Activated effector memory CD4-positive, alpha-beta T cell treated with Interleukin-2 at 50 U/mL for 16 hours (primary cell): ENCODE measurements around the gene CHRNB2.

Experiments used
- DNase-seq: peaks from one replicate; pipeline ENCODE4 v3.0.0-alpha.2; 2020

Gene CHRNB2

DNA sequence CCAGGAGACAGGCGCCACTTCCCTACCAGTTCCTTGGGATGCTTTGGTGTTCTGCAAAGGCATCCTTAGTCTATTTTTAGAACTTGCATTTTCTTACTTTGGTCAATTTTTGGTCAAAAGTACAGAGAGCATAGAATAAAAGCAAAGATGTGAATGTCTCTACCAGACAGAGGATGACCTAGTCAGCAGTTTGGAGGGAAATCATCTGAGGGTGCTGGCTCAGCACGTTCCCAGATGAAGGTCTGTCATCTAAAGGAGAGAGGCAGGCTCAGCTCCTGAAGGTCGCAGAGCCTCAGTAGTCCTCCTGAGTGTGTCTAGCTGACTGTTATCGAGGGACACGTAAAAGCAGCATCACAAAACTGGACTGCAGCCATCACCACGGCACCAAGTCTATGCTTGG, 15.3 kb downstream of the CHRNB2 start:
- no peak for DNase-seq

GRCh38 chr1:154583773-154584172, 16.2 kb downstream of the CHRNB2 start:
- DNase-seq: no peak

DNA sequence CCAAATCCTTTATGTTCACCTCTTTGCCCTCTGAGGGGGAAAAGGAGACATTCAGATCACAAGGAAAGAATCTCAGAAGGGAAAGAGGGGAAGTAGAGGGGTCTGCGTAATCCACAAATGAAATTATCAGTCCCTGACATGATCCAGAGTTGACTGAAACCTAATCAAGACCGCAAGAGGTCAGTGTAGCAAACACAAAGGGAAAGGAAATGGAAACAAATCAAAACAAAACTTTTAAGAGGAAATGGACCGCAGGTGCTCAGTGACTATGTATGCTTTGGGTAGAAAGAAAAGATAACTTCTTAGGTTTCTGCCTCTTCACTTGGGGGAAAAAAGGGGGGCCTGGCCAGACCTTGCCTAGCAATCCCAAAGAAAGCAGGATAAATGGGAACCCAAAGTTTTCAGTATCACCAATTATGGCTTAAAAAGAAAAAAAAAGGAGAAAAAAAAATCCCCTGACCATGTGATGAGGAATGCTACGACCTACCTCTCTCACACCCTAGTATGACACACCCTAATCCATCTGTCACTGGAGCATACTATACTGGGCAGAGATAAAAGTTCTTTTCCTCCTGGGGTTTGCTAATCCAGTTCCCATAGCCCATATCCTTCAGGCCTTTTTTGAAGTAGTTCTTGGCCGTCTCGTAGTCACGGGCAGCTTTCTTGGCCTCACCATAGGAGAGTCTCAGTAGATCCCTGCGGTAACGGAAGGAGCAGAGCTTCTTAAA, 16.9 kb downstream of the CHRNB2 start:
- no peak for DNase-seq

- DNase-seq: no peak
These were observed 18.7 kb downstream of the CHRNB2 start for GRCh38 chr1:154586231-154586630.

DNA sequence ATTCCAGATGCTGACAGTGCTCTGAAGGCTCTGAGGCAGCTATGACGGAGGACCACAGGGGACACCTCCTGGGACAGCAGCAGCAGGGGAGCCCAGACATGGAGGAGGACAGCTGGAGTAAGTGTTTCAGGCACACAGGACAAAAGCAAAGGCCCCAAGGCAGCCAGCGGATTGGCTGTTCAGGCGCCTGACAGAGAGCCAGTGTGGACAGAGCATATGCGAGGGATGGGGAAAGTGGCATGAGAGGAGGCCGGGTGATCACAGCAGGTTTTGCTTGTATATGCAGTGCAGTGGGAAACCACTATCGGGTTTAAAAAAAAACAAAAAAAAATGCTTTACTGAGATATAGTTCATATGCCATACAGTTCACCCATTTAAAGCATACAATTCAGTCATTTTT, 19.1 kb downstream of the CHRNB2 start:
- no peak for DNase-seq

DNA sequence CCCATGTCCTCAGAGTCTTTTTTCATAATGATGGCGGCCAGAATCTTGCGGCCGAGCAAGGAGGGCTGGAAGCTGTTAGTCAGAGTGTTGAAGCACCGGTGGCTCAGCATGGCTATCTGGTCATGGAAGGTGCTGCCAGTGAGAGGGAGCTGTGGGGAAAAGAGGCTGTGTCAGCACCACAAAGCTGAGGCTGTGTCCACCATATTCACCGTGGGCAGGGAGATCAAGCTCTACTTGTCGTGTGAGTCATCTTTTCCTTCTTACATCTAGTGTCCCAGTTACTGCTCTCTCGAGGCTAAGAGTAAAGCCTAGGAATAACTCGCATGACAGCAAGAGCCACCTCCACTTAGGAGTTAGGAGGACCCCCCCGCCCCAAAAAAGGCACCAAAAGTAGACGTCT, 22.2 kb downstream of the CHRNB2 start:
- no peak for DNase-seq

DNA sequence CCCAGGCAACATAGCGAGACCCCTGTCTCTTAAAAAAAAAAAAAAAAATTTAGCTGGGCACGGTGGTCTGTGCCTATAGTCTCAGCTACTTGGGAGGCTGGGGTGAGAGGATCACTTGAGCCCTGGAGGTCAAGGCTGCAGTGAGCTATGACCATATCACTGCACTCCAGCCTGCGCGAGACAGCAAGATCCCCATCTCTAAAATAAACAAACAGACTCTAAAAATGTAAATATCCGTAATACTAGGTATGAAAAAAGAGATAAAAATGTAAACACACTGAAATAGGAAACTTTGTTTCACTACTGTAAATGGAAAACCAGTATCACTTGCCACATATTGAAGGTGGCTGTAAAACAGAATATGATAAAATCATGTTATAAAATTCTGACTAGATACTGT, 23.2 kb downstream of the CHRNB2 start:
- no peak for DNase-seq

DNA sequence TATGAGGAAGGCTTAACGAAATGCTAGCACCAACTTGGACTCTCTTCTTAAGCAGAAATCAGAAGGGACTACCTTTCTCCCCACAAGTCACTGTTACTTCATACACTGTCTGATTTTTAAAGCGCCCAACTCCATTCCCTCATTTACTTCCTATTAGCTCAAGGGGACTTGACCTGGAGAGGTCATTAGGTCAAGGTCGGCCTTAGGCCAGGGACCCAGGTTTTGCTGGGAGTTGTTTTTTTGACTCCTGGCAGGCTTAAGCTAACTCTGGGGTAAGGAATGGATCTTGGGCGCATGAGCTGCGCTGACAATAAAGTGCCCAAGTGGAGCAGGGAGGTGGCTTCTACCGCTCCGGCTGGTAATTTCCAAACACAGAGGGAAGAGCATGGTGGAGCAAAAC, 23.6 kb downstream of the CHRNB2 start:
- DNase-seq: no peak

- DNase-seq: no peak
These were observed 25.8 kb downstream of the CHRNB2 start for GRCh38 chr1:154593390-154593789.

DNA sequence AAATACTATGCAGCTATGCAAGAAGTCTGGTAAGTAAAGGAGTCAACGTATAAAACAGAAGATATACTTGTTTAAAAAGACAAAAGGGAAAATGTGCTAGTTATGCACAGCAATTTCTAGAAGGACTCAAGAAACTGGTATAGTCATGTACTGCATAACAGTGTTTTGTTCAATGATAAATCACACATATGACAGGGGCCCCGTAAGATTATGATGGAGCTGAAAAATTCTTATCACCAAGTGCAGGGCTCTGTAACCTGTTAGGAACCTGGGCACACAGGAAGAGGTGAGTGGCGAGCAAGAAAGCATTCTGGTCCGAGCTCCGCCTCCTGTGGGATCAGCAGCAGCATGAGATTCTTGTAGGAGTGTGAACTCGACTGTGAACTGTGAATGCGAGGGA, 27.2 kb downstream of the CHRNB2 start:
- DNase-seq: no peak

DNA sequence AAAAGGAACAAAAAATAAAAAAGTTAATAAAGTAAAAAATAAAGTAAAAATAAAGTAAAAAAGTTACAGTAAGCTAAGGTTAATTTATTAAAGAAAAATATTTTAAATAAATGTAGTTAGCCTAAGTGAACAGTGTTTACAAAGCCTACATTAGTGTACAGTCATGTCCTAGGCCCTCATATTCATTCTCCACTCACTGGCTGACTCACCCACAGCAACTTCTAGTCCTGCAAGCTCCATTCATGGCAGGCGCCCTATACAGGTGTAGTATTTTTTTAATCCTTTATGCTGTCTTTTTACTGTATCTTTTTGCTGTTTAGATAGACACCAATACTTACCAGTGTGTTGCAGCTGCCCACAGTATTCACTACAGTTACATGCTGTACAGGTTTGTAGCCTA, 28.0 kb downstream of the CHRNB2 start:
- DNase-seq: no peak

DNA sequence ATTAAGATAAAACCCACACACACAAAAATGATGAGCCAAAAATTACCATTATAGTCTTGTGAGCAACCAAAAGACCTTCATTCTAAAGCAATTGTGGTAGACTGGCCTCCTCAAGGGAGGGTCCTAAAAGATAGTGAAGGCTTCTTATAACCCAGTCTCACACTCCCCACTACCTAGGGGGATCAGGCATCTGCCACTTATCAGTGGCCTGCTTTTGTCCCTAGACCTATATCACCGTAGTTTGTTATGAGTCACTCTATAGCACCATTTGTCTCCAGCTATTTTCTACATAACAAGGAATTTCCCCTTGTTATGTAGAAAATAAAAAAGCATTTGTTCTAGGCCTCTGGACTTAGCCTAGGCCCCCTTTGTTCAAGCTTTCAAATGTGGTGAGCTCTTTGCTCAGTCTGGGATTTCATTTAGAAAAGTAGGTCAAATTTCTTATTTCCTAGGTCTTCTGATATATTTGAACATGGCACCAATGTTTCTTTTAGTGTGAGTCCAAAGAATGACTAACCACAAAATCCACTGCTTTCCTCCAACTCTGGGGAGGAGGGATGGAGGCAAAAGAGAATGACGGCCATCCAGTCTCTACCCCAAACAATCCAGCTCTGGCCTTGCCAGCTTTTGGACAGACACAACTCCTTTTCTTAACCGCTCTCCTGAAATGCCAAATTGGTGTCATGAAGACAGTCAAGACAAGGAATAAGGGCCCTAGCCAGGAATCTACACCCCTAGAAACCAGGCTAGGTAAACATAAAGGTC, 31.5 kb downstream of the CHRNB2 start:
- DNase-seq: no peak

DNA sequence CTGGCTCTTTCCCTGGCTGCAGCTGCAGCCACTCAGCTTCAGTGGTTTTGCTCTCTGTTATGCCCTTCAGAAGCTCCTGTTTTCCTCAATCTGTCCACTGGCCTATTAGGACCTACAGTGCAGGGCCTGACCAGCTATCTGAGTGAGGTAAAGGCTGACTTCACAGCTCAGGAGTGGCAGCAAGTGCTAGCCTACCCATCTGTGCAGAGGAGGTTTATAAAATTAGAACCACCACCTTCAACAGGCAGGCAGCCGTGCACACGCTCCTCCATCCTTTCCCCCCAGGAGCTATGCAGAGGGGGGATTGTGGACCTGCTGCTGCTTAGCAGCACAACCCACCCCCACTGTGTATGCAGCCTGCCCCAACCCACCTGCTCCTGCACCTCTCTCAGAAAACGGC, 32.1 kb downstream of the CHRNB2 start:
- DNase-seq: no peak

GRCh38 chr1:154603317-154603716, 35.7 kb downstream of the CHRNB2 start:
- DNase-seq: no peak

- no peak for DNase-seq
These were observed 38.0 kb downstream of the CHRNB2 start for GRCh38 chr1:154605534-154605933.

DNA sequence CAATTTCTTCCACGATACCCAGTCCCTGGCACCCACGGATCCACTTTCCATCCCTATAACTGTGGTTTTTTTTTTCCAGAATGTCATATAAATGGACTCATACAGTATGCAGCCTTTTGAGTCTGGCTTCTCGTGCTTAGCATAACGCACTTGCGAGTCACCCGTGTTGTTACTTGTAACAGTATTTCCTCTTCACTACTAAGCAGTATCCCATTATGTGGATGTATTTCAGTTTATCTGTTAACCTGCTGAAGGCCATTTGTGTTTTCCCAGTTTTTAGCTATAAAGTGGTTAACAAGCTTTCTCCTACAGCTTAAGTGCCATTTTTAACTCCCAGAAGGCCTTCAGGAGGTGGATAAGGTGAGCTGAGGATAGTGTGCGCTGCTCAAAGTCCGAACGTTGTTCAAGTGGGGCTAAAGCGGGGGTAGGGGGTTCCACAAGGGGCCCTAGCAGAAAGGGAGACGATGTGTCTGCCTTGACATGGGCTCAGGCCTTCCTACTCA, 39.6 kb downstream of the CHRNB2 start:
- DNase-seq: peak; percentile 10

- peak; percentile 83 for DNase-seq
These were observed 40.2 kb downstream of the CHRNB2 start, which contains the start of gene ADAR for GRCh38 chr1:154607609-154608396. Gene ADAR, minus strand, starts transcription at chr1:154608186. Its CDS starts 180 bp downstream, at chr1:154608006.

GRCh38 chr1:154608397-154609270, 41.1 kb downstream of the CHRNB2 start:
- DNase-seq: peak; percentile 23

DNA sequence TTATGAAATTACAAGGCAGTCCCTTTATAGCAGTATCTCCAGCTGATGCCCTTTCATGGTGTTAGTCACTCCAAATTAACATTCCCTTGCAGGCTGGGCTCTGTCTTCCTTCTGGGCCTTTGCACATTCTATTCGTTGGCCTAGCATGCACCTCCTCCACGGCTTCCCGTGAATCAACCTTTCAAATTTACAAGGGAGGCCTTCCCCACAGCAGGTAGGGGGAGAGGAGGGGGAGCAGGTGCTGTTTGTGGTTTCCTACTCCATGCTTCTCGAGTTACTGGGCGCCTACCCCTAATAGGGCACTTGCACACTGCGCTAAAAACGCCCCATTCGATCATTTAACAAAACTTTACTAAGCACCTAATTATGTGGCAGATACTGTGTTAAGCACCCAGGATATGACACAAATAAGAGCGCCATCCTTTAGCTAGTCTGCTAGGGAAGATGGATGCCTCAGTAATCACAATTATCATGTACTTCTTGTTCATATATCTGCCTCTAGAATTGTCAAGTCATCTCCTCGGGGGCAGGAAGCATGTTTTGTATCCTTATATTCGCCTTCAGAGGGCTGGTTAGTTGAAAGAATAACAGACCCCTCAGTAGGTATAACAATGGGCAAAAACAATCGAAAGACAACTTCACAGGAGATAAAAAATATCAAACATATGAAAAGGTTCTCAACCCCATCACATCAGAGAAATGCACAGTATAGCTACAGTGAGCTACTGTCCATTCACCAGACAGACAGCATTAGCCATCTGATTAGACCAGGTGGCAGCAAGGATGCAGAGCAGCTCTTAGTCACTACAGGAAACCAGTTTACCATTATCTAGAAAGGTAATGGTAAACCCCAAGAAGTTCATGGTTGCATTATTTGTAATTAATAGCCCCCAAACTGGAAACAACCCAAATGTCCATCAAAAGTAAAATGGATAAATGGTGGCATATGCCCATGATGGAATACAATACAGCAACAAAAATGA, 42.1 kb downstream of the CHRNB2 start:
- peak; percentile 41 for DNase-seq

DNA sequence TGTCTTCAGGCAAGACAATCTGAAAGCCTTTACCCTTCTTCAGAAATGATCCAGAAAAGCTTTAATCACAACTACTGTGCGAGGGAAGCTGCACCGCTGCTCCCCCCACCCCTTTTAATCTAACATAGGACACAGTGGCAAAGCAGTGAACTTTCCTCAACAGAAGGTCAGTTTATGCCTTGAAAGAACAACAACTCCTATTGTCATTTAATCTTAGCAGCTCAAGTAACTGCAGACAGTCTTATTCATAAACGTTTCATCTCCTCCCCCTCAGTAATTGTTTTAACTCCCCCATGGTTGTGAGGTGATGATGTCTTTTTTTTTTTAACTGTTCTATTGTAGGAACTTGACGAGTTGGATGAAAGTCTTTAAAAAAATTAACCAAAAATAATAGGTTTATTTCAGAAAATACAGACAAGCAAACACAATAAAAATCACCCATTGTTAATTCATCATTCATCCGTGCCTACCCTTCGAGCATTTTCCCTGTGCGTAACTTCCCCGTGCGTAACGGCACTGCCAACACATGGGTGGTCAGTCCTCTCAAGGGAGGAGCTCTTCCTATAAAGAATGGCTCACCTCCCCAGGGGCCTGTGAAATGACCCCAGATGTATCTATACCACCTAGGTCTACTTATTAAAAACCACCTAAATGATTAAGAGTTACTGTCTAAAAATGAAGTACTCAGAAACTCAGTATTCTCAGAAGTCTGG, 43.7 kb downstream of the CHRNB2 start:
- no peak for DNase-seq
